PFSK-1 (cell line): ENCODE data around the gene NOX1.

Experiments used
- POLR2AphosphoS5 ChIP-seq: IDR thresholded peaks from 2 replicates; pipeline ENCODE4 v1.6.1; 2012; ENCODE audit warnings: low read depth, mild to moderate bottlenecking, control low read depth, low read length, moderate library complexity
- REST ChIP-seq, 2 experiments: IDR thresholded peaks; 2 replicates each; pipeline versions ENCODE4 v1.6.1 to v1.8.0; 2011 to 2012; ENCODE audit warnings: low read depth in 2 of 2, low read length in 2 of 2, control low read depth in 1 of 2, inconsistent platforms in 1 of 2, mild to moderate bottlenecking in 1 of 2, moderate library complexity in 1 of 2; ENCODE audit not compliant: insufficient read depth in 1 of 2

- TF ChIP-seq REST (IDR thresholded peaks at IDR 0.05; ENCODE audit: insufficient read depth in 1 of 2, low read depth in 2 of 2, low read length in 2 of 2) = no peak
- no peak for TF ChIP-seq POLR2AphosphoS5
Measured at GRCh38 chrX:100830547-100830946, 43.6 kb downstream of the NOX1 start.
